Measurements from ENCODE around the gene JMJD1C.

- no peak for TF ChIP-seq CTCF (IDR thresholded peaks at IDR 0.05)
- TF ChIP-seq POLR2A (IDR thresholded peaks at IDR 0.05): no peak
Measured at GRCh38 chr10:63280386-63280785, 185.4 kb downstream of the JMJD1C start.
